Activated CD4-positive, alpha-beta T cell treated with anti-CD3 and anti-CD28 coated beads, Interleukin-2, amount 50 U/mL, for 48 hours (primary cell): ENCODE results near the gene GNPAT.
"Not testable (repeated sequence)": the region's sequence is repeated elsewhere in the genome, so short reads cannot be mapped to it uniquely, and the experiment has no call there.

ENCODE experiments used
- DNase-seq, 2 experiments: peaks; one replicate each; pipeline ENCODE4 v3.0.0-alpha.2; 2020

The GNPAT gene

DNA sequence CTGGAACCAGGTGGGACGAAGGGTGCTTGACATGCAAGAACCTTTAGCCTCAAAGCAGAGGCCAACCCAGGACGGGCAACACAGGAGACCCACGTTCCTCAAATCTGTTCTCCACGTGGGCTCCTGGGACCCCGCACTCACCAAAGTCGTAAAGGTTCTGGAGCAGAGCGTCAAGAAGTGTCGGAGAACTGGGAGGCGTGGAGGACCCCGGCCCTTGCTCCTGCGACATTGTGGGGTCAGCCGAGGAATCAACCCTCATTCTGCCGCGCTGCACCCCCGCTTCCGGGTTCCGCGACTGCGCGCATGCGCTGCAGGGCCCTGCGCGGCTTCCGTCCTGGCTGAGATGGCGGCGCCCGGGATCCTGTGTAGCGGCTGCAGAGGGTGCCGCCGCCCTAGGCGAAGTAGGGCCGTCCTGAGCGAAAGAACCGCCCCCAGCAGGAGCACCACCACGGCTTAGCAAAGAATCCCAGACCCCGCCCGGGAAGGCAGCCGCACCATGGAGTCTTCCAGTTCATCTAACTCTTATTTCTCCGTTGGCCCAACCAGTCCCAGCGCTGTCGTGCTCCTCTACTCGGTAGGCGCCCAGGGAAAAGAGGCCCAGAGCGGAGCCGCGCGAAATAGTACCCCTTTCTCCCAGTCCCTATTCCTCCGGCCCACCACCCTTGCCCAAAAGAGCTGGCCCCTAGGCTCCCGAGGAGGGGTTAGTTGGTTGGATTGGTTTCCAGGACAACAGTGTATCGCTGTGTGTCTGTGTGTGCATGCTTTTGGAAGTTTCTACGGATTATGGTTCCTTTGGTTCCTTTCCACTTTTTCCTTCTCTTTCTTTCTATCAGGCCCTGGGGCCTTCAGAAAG, at the start of gene GNPAT:
Gene GNPAT, plus strand, starts transcription at position 330 of the 853 bp plus-strand sequence. Its CDS starts 167 bp downstream, at position 497.
- peak; percentile 87 to 90 for DNase-seq

DNA sequence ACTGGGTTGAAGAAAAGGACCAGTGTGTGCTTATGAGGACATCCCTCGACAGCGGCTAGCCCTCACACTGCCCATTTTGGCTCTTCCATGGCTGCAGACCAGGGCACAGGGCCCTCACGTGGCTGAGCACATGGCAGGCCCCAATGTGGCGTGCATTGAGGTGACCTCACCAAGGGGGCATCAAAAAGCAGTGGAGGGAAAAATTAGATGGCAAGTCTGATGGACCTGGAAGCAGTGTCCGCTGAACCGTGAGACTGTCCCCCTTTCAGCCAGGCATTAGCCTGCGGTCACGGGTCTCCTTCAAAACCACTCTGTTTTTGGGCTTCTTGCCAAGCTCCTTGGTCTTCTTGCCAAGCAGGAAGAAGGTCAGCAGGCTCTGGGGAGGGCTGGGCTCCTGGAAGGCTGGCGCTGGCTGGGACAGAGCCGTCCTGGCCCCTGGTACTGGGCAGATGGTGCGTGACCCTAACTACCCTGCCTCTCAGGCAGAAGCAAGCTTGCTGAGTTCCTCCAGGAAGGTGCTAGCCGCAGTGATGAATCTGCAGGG, 48.3 kb upstream of the GNPAT start:
- DNase-seq, result no peak

DNA sequence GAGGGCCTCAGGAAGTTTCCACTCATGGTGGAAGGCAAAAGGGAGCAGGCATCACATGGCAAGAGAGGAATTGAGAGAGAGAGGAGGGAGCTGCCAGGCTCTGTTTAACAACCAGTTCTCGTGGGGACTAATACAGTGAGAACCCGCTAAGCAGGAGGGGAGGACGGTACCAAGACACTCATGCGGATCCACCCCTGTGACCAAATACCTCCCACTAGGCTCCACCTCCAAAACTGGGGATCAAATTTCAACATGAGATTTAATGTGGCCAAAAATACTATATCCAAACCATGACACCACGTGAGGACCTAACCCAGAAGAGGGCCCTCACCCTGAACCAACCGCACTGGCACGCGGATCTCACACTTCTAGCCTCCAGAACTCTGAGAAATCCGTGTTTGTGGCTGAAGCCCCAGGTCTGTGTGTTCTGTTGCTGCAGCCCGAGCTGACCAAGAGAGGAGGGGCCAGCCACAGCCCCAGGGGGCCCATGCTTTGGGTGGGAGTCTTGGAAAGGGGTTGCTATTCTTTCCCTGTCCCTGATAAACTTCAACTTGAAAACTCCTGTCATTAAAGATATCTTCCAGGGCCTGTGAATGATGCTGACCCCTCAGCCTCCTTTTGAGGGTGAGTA, 47.2 kb upstream of the GNPAT start:
- no peak for DNase-seq

DNA sequence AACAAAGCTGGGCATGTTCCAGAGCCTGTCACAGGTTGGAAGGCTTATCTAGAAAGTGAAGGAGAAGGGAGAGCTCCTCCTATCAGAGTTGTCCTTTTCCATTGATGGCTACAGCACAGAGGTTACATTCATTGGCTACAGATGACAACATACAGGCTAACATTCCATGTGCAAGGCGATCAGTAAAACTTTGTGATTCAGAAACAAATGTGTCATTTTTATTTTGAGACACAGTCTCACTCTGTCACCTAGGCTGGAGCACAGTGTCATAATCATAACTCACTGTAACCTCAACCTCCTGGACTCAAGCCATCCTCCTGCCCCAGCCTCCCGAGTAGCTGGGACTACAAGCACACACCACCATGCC, 46.6 kb upstream of the GNPAT start:
- DNase-seq, result no peak

DNA sequence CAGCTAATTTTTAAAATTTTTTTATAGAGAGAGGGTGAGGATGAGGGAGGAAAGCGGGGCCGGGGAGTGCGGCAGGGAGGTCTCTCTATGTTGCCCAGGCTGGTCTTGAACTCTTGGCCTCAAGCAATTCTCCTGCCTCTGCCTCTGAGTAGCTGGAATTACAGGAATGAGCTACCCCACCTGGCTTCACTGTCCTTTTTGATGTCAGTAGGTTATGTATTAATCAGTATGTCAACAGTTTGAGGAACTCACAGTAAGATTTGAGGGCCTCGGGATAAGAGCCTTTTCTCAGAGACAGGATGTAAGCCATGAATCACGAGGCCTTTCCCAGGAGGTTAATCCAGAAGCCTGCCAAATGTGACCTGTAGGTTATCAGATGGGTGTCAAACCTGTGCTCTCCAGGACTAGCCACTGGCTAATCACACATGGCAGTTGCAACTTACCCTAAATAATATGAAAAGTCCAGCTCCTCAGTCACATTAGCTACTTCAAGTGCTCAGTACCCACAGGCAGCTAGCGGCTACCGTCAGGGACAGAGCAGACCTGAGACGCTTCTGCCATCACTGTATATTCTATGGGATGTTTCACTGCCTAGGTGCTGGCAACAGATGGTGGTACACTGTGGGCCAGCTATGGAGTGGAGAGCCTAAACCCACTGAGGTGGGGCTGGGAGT, 46.0 kb upstream of the GNPAT start:
- DNase-seq, result no peak

DNA sequence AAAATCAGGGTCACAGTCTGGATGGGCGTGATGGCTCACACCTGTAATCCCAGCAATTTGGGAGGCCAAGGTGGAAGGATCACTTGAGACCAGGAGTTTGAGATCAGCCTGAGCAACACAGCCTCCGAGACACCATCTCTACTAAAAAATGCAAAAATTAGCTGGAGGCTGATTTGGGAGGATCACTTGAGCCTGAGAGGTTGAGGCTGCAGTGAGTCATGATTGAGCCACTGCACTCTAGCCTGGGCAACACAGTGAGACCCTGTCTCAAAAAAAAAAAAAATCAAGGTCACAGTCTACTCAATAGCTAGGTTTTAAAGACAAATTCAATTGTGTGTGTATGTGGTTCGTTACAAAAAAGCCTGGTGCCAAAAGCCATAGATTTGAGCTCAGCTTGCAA, 44.7 kb upstream of the GNPAT start:
- no peak for DNase-seq

DNA sequence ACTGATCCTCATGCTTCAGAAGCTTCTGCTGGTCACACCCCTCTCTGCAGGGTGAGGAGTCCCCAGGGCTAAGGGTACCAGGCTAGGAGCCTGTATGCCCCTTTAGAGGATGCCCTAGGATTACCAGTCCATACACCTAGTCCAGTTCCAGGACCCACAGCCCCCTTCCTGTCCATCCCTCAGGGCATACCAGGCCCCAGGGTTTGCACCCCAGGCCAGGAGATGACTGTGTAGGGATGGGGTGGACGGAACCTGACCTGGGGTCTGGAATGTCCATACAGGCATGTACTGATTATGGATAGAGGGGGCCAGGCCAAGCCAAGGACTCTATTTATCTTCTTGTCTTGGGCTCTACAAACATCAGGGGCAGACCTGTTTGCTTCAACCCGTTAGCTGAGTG, 44.3 kb upstream of the GNPAT start:
- no peak for DNase-seq

DNA sequence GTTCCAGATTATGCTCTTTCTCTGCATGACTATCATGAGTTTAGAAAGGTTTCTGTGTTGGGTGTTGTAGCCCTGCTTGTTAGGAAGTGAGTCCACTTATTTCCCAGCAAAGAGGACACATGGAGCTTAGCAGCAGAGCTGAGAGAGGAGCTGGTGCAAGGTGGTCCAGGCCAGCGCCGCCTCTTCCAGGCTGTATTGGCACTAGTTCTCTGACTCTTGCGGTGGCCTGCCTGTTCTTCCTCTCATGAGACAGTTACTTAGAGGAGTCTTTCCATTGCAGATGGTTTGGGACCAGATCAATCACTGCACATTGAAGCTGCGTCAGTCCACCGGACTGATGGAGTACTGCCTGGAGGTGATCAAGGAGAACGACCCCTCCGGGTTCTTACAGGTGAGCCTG, 41.1 kb upstream of the GNPAT start:
- DNase-seq, result no peak

DNA sequence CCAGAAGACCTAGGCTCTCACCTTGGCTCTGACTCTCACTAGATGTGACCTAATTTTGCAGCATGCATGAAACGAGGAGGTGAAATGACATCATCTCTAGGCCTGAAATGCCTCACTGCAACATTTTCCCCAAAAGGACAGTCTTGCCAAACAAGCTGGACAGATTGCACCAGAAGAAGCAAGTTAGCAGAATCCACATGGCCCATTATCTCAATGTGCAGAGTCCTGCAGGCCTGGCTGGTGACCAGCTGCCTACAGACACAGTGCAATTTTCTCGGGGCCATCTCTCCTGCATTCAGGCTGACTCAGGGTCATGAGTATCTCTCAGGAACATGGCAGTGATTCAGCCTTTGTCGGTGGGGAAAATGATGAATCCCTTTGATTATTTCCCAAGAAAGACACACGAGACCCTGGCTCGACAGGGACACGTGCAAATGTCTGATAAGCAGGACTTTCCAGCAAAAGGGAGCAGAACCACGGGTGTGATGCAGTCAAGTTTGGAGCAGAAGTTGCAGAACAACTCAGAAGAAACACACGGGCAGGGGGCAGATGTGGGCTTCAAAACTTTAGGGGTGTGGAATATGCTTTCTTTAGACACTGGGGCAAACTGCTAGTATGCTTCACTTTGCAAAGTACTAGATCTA, 40.5 kb upstream of the GNPAT start:
- DNase-seq, result no peak

DNA sequence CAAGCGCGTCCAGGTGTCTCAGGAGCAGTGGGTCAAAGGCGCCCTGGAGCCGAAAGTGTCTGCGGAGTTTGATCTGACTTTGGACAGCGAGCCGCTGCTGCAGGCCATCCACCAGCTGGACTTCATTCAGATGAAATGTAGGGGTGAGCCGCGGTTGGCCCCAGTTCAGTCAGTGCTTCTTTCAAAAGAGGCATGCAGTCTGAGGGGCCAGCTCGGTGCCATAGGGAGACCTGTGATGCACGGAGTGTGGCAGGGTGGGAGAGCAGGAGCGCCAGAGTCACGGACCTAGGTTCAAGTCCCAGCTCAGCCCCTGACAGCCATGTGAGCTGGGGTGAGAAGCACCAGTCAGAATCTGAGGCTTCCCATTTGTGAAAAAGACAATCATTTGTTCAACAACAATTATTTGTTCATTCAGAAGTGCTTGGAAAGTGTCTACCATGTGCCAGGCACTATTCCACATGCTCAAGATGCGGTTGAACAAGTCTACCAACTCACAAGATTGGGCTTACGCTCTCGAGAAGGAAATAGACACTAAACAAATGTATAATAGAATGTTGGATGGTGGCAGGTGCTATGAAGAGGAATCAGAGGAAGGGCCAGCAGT, 39.5 kb upstream of the GNPAT start:
- DNase-seq, result no peak

DNA sequence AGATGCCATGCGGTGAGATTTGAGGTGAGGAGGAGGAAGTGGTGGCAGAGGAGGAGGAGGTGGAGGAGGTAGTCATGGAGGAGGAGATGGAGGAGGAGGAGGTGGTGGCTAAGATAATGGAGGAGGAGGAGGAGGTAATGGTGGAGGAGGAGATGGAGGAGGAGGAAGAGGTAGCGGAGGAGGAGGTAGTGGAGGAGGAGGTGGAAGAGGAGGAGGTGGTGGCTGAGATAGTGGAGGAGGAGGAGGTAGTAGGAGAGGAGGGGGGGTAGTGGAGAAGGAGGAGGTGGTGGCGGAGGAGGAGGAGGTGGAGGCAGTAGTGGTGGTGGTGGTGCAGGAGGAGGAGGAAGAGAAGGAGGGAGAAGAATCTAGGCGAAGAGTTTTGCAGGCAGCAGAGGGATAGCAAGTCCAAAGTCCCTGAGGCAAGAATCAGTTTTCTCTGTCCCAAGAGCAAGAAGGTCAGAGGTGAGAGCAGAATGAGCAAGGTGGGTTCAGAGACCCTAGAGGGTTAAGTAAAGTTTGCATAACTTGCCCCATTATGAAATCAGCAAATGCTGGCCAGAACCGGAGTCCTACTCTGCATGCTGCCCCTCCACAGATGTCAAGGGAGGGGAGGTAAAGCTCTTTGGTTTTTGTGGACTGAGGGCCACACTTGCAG, 38.9 kb upstream of the GNPAT start:
- no peak for DNase-seq

DNA sequence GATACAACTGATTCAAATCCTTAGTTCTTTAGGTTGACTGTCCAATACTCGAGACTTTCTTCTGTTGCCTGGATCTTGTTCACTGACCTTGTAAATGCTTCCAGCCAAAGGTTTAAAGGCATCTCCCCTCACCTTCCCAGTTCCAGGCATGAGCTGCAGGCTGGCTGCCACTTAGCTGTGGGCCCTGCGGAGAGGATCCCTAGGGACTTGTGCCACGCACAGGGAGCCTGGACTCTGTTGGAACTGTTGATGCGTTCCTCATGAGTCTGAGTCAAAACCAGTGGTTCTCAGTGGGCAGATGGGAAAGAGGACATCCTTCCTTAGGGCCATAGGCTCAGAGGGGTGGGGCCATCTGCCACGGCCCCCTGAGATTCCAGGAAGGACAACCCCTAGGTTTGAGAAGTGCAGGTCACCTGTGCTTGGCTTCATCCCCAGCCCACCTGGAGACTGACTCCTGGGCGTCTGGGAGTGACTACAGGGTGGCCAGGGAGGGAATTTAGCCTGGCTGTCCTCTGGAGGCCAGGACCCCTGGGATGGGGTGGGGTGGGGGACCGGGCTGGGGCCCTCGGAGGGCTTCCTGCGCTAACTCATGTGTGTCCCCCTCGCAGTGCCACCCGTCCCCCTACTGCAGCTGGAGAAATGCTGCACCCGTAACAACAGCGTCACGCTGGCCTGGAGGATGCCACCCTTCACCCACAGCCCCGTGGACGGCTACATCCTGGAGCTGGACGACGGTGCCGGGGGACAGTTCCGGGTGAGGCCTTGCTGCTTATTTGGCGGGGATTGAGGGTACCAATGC, 37.6 kb upstream of the GNPAT start:
- DNase-seq, result no peak

DNA sequence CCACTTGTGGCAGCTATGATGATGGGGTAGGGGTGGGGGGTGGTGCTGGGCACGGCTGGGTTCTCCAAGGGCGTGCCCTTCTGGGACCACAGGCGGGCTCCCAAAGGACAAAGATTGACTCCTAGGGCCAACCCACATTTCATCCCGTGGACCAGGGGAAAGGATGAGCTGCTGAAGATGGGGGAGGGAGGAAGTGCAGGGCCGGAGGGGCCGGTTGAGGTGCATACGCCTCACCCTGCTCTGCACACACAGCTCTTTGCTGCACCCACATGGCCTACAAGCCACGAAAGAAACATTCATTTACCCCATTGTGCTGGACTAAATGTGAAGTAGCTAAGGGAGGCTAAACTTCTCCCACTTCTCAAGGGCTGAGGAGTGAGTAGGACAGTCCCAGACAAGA, 34.2 kb upstream of the GNPAT start:
- DNase-seq, result no peak

DNA sequence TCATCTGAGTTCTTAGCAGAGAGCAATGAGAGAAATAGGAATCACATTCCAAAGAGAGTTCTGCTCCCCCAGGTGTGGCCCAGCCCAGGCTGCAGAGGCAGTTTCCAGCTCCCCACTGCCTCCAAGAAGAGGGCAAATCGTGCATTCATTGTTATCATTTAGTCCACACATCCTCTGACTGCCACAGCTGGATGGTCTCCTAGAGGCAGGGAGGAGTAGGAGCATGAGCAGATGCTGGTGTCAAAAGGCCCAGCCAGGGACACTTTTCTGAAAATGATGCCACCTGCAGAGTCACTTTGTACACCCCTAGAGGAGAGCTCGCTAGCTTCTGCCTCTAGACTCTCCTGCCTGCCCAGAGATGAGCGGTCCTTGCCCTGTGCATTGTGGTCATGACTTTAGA, 33.6 kb upstream of the GNPAT start:
- DNase-seq, result no peak

DNA sequence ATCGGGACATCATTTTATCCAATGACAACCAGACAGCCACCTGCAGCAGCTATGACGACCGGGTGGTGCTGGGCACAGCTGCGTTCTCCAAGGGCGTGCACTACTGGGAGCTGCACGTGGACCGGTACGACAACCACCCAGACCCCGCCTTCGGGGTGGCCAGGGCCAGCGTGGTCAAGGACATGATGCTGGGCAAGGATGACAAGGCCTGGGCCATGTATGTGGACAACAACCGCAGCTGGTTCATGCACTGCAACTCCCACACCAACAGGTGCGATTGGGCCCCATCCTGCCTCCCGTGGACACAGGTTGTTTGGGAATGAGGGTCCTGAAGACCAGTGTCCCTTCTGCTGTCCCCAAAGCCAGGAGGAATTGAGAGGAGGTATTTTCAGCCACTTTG, 32.0 kb upstream of the GNPAT start:
- DNase-seq, result no peak

DNA sequence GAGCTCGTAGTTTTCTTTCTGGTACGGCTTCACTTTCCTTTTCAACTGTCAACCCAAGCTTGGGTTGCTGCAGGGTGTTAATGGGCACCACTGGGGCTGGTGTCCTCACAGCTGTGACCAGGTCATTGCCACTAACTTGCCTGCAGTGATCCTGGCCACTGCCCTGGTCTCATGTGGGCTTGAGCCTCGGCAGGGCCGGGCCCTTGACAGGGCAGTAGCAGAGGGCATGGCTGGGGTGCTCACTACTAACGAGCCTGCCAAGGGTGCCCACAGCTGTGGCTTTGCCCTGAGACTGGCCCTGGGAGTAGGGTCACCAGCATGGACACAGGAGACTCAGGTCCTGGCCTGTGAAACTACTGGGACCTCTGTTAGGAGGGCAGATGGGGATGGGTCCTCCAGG, 31.5 kb upstream of the GNPAT start:
- DNase-seq, result no peak

DNA sequence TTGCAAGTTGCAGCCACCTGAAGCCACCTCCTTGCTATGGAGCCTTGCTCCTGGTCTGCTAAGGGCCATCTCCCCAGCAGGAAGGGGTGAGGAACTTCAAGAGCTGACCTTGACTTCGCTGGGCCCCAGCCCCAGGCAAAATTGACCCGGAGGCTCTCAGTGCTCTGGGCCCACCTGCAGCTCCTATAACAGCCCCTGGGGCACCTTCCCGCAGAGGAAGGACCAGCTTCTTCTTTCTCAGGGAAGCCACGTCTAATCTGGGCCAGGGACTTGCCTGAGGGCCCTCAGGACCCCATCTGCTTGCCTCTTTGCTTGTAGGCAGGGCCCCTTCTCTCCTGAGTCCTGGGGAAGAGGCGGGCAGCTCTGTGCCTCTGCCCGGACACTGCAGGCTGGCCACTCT, 30.9 kb upstream of the GNPAT start:
- no peak for DNase-seq

DNA sequence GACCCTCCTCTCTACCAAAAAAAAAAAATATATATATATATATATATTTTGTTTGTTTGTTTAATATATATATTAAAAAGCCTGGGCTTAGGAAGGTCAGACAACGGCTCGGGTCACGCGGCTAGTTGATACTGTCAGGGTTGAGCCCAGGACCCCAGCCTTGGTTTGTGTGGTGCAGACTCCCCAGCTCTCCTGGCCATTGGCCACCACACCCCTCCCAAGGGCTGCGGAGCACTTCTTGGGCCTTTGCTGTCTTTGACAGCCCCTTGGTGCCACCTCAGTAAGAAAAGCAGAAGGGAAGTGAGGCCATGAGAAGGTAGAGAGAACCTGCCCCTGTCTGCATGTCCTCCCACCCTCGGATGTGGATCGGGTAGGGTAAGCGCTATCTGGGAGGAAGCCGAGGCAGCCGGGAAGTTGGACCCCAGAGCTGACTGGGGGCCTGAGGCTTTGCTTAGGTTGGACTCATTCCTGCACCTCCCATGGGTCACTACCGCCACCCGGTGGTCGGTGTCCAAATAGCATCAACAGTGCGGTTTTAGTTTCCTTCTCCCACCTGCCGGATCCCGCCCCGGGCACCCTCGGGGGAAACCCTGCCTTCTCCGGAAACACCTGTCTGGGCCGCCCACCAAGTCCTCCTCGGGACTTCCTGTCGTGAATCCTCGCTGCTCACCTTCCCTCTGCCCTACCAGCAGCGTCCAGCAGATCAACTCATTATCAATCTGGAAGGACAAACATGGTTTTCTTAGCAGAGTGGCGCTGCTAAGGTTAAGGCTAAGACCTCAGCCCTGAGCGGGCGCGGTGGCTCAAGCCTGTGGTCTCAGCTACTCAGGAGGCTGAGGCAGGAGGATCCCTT, 29.8 kb upstream of the GNPAT start:
- peak; percentile 96 for DNase-seq

DNA sequence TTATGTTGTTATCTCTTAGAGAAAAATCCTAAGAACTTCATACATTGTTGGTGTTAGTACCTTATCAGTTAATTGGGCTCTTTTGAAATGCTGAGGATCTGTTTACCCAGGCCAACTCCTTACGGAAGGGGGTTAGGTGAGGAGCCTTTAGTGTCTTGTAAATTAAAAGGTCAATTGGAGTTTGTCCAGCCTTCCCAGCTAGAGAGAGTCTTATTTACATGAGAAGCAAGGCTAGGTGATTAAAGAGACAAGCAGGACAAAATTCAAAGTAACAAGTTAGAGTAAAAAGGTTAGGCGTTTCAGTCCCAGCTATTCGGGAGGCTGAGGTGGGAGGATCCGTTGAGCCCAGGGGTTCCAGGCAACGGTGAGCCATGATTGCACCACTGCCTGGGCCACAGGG, 28.7 kb upstream of the GNPAT start:
- not testable (repeated sequence) for DNase-seq

DNA sequence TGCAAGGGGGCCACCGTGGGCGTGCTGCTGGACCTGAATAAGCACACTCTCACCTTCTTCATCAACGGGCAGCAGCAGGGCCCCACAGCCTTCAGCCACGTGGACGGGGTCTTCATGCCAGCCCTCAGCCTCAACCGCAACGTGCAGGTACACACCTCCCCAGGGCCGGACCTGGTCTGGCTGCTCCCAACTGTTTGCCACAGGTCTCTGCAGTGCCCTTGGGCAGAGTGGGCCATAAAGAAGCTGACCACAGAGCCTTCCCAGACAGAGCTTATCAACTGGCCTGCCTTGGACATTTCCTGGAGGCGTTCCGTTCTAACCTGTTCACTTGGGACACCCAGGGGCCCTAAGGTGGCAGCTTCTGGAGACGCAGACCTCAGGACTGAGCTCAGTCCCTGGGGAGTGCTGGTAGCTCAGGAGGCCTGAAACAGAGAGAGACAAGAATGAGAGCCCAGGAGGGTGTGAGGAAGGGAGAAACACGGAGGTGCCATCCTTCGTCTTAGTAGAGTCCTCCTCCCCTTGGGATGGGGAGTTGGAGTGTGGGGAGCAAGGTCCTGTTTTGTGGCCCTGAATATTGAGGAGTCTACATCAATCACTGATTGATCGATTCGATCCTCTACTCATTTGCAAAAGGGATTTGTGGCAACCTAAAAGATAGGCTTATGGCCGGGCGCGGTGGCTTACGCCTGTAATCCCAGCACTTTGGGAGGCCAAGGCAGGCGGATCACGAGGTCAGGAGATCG, 27.0 kb upstream of the GNPAT start:
- DNase-seq, result no peak
